IMR-90 (cell line): ENCODE results near the gene MTAP.

Experiments
- CTCF ChIP-seq: conservative IDR thresholded peaks from 2 replicates; pipeline ENCODE4 v1.5.1; 2012; ENCODE audit warnings: mild to moderate bottlenecking, low read depth, low read length, improper control_type of control experiment
- RFX5 ChIP-seq: IDR thresholded peaks from 2 replicates; pipeline ENCODE4 v1.8.0; 2012; ENCODE audit warnings: low read depth, mild to moderate bottlenecking, low read length, moderate library complexity

DNA sequence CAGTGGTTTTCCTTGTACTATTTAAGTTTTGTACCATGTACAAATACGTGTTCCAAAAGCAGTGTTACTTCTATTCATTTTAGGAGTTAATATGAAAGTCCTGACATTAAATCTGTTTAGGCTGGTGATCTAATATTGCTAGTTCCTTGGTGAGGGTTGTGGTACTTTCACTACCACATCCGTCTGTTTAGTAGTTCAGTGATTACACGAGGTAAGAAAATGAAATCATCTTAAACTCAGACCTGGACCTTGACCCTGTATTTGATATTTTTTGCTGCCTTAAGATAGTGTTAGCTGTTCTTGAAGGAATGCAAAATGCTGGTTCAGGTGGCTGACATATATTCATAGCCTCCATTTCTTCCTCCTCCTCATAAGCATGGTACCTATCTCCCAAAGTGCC is 50.3 kb downstream of the MTAP start:
- TF ChIP-seq RFX5 = no peak
- no peak for TF ChIP-seq CTCF
